K562 treated with DMSO at 1 percent for 24 hours (cell line): ENCODE data around the gene MRE11. TPM values are rescaled to one million over a fixed set of nuclear protein-coding genes. Genes with fewer than 3 reads are reported as not detected.

Experiments
- total RNA-seq: library from RNA; unstranded; fragments of 300-600 nt; gene quantifications from 2 replicates; pipeline ENCODE4 v1.2.3, GENCODE V29; 2022; ENCODE audit warnings: low read depth; ENCODE audit not compliant: insufficient read depth

MRE11 gene
- total RNA-seq, result 9.6 and 12.0 TPM in 2 replicates

GRCh38 chr11:94493281-94494125 is at the start of gene MRE11, which contains the start of gene ANKRD49:
TSS of gene MRE11 (minus strand) at chr11:94493844. CDS start at chr11:94492801, 1,043 bp downstream.
TSS of gene ANKRD49 (plus strand) at chr11:94493984. CDS start at chr11:94496694, 2,710 bp downstream.

GRCh38 chr11:94511932-94512781 is 18.5 kb upstream of the MRE11 start, which contains the start of gene C11orf97:
TSS of gene C11orf97 (plus strand) at chr11:94512461. CDS start at chr11:94512529, 68 bp downstream.

GRCh38 chr11:94400839-94401772 is 92.5 kb downstream of the MRE11 start, which contains the start of gene GPR83:
TSS of gene GPR83 (minus strand) at chr11:94401419. CDS start at chr11:94401247, 172 bp downstream.

Other genes starting within 250 kb of the MRE11 start
- gene IZUMO1R, start 189.3 kb downstream of the MRE11 start, total RNA-seq, result not detected in 2 replicates
- gene GPR83, start 92.4 kb downstream of the MRE11 start, total RNA-seq, result 0.22 and 0.34 TPM in 2 replicates
- 12.0 and 12.7 TPM in 2 replicates for gene ANKRD49, start 140 bp upstream of the MRE11 start, total RNA-seq
- not detected in 2 replicates for gene C11orf97, start 18.6 kb upstream of the MRE11 start, total RNA-seq
- gene FUT4, start 50.1 kb upstream of the MRE11 start, total RNA-seq, result 5.9 and 6.3 TPM in 2 replicates
- gene PIWIL4, start 73.5 kb upstream of the MRE11 start, total RNA-seq, result 6.0 and 7.0 TPM in 2 replicates